ENCODE measurements around the gene RAB27B.
"Not testable (repeated sequence)": the region's sequence is repeated elsewhere in the genome, so short reads cannot be mapped to it uniquely, and the experiment has no call there.

RAB27B gene

DNA sequence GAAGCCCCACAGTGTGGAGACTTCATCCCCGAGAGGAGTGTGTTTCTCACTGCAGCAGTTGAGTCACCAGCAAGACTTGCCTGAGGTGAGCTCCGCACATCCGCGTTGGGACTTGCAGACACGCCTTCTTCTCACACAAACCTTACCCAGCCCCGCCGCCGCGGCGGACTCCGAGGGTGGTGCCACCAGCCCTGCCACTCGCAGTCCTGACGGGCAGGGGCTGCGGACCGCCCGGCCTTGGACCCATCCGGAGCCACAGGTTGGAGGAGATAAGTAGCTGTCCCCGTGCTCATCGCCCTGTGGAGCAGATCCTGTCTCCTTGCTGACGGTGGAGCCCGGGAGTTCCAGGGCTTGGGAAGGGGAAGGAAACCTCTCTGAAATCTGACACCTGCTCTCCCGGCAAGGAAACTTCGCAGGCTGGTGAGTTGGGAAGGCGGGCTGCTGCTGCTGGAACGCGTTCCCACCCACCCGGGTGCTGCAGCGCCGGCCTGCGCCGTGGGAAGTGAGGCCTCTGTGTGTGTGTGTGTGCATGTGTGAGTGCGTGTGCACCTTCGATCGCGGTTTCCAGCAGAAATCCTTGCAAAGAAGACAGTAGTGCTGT is at the start of gene RAB27B:
Gene RAB27B, plus strand, starts transcription at position 197 of the 601 bp plus-strand sequence. CDS start 49,109 bp downstream, outside the sequence.
- DNase-seq, result peak; percentile 59

- DNase-seq, result no peak
Measured at GRCh38 chr18:54780285-54780861, 47.9 kb upstream of the RAB27B start.

- no peak for DNase-seq
Measured at GRCh38 chr18:54780970-54781369, 47.3 kb upstream of the RAB27B start.

- DNase-seq, result no peak
Measured at GRCh38 chr18:54783139-54783538, 45.1 kb upstream of the RAB27B start.

GRCh38 chr18:54786206-54786605 is 42.1 kb upstream of the RAB27B start:
- DNase-seq, result no peak

GRCh38 chr18:54787121-54787520 is 41.2 kb upstream of the RAB27B start:
- DNase-seq, result no peak

DNA sequence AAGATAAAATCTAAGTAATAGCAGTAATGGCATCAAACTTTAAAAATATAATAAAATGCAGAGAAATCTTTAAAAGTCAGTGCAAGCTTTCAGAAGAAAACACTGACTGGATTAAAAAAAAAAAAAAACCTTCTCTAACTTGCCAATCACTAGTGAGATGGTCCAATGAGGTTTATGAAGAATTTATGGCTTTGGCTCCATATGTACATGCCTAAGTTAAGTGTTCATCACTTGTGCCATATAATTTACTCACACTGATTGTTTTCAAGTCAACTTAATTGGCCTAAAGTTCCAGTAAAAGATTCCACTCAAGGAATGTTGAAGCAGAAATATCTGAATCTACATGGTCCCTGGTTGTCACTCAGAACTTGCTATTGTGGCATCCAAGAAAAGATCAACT is 40.7 kb upstream of the RAB27B start:
- no peak for DNase-seq

- no peak for DNase-seq
Measured at GRCh38 chr18:54790109-54790508, 38.2 kb upstream of the RAB27B start.

- no peak for DNase-seq
Measured at GRCh38 chr18:54791657-54792056, 36.6 kb upstream of the RAB27B start.

DNA sequence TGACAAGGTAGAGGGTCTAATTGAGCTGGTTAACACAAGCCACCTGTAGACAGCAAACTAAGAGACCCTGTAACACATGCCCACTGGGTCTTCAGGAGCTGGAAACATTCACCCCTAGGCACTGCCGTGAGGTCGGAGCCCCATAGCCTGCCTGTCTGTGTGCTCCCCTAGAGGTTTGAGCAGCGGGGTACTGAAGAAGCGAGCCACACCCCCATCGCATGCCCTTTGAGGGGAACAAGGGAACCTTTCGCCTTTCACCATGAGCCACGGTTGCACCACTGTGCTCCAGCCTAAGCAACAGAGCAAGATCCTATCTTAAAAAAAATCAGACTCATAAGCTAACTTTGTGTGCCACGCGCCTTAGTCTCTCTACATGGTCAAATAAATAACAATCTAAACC is 36.2 kb upstream of the RAB27B start:
- no peak for DNase-seq

DNA sequence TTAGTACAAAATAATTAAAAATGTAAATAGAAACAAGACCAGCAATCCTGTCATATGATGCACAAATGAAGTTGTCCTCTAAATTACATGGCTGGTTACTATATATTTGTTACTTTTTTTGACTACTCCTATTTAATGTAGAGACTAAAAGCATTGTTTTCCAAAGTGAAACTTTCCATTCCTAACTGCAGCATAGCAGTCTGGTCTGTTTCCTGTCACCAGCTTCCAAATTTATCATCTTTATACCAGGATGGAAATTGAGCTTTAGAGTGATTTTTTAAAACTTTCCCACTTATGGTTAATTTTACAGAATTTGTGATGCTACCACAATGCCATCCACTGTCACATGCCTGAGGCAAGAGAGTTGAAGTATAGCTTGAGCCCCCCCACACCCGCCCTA is 33.5 kb upstream of the RAB27B start:
- DNase-seq, result no peak

DNA sequence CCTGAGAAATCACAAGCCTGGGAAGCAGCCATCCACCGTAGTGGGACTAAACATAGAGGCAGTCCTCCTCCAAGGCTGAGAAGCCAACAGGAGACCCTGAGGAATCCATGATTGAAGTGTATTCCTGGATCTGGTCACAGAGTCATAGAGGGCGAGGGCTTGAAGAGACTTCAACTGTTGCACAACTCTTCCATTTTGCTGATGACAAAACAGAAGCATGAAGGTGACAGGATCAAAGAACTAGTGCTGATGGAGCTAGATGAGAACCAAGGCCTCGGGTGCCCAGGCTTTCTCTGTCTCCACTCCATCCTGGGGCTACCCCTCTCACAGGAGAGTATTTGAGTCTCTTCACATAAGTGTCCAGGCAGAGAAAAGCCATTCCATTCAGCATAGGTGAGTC is 30.1 kb upstream of the RAB27B start:
- DNase-seq, result no peak

DNA sequence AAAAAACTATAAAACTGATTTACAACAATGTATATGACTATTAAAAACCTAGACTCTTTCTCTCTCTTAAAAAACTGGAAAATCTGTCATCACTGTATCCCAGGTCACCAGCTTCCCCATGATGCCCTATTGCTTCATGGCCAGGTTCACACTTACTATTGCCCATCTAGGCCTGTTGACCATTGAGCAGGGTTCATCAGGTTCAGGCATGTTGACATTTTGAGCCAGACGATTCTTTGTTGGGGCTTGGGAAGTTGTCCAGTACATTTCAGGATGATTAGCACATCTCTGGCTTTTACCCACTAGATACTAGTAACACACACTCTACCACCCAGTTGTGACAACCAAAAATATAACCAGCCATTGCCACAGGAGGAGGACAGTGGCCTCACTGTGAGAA is 26.9 kb upstream of the RAB27B start:
- DNase-seq, result no peak

- no peak for DNase-seq
Measured at GRCh38 chr18:54802178-54802577, 26.1 kb upstream of the RAB27B start.

- DNase-seq, result no peak
Measured at GRCh38 chr18:54802686-54803395, 25.4 kb upstream of the RAB27B start.

DNA sequence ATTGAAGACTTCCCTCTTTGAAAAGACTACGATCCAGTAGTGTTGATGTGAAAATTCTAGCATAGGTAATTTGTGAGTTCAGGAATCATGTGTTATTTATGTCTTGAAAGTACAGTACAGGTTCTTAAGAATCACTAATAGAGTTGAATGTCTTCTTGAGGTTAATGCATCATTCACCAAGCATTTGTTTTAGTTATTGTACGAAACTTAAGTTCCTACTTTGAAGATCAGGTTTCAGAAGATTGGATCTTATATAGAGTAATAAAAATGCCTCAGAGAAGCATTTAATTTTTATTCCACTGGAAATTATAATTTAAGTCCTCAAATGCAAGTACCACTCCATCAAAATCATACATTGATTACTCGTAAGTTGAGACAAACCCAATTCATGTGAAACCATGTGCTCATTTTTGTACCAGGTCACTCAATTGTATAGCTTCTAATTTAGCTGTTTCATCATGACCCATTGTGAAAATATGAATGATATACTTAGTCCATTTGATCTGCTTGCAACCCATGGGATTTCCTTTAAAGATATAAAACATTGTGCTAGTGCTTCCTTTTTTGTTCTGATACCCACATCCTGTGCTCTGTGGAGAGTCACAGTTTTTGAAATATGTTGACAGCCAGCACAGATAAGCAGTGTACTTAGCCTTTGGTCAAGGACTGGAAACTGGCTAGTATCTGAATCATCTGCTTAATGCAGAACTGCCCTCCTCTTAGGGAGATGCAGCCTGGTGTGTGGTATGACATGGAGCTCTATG is 22.5 kb upstream of the RAB27B start:
- no peak for DNase-seq

DNA sequence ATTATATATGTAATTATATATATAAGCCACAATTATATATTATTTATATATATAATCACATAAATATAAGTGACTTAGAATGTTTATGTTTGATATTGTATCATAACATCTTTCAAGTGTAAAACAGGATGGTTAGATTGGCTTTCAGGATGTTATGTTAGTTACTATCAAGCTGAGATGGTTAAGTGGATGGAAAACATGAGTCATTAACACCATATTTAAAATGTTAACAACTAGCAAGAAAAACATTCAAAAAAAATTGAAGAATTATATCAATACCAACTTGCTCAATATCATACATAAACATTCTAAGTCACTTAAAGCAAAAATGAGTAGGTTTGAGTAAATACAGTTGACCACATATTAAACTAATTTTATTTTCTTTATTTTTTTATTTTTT is 21.8 kb upstream of the RAB27B start:
- no peak for DNase-seq

DNA sequence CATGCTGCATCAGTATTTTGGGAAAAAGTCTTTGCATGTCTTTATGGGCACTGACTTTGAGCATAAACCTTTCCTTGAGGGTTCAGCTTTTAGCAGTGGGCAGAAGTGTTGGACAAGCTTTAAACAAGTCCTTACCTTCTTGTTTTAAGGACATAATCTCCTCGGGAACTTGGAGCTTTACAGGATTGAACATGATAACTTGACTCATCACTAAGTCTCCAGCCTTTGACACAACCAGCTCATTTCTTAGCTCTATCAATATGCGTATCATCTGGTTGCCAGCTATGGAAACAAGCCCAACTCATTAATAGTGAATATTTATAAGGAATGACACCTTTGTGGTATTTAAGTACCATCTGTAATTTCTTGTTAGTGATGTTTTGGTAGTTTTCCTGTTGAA is 21.0 kb upstream of the RAB27B start:
- no peak for DNase-seq

DNA sequence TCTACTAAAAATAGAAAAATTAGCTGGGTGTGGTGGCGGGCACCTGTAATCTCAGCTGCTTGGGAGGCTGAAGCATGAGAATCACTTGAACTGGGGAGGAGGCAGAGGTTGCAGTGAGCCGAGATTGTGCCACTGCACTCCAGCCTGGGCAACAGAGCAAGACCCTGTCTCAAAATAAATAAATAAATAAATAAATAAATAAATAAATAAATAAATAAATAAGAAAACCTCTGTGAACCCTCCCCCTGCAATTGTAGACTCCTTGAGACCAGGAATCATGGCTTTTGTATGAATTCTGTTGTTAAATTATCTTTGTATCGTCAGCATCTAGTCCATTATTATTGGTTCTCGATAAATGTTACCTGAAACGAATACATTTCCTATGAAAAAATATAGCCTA is 17.6 kb upstream of the RAB27B start:
- not testable (repeated sequence) for DNase-seq

DNA sequence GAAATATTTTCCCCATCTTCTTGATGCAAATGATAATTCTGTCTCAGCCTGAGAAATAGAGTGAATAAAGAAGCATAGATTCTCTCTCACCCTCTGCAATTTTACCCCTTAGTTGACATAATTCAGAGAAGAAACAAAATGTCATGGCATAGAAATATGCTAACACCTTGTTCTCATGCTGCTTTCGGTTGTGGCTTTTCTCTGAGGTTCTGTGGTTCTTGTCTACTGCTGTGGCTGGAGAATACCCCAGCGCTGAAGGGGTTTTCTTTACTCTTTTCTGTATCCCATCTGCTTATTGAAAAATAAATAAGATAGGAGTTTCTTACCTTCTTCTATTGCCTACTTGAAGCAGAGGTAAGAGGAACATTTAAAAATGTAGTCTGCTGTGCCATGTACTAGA is 15.4 kb upstream of the RAB27B start:
- no peak for DNase-seq

GRCh38 chr18:54813305-54813704 is 15.0 kb upstream of the RAB27B start:
- DNase-seq, result no peak

GRCh38 chr18:54813977-54814565 is 14.2 kb upstream of the RAB27B start:
- no peak for DNase-seq

- DNase-seq, result no peak
Measured at GRCh38 chr18:54815086-54815485, 13.2 kb upstream of the RAB27B start.

Measured in activated effector memory CD4-positive, alpha-beta T cell treated with Interleukin-2 at 50 U/mL for 16 hours (primary cell).